ENCODE results near the gene TUBG1. TPM values are rescaled to one million over a fixed set of nuclear protein-coding genes. Genes with fewer than 3 reads are reported as not detected.

TUBG1 gene
- total RNA-seq, 1 experiment from 2014 or later: 139 TPM

DNA sequence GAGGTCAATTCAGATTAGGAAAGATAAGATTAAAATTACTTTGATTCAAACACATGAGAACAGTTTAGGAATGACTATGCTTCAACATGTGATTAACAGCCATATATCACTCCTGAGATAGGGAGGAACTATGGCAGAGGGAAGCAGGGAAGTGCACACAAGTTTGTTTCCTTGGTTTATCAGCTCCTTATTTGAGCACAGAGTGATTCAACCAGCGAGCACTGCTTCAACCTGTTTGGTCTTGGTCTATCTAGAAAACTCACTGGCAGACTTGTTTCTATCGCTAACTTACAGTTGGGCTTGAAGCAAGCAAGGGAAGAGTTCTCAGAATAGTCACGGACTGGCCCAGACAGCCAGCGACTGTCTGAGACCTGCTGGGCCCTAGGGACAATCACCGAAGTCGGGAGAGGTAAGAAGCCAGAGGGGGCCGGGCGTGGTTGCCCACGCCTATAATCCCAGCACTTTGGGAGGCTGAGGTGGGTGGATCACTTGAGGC lies 23.5 kb downstream of the TUBG1 start:
- no peak overlapping the region for H3K27ac ChIP-seq (ENCODE audit: low read depth, low read length)
- H2AFZ ChIP-seq (ENCODE audit: low read depth, low read length, poor library complexity, severe bottlenecking): no peak overlapping the region
- intact Hi-C loops (cut with micrococcal nuclease): no loop called here
- ATAC-seq (no peak), DNase-seq (ENCODE audit: low read depth, low spot score) (no peak)
- ChIA-PET CTCF (interaction anchor here (1.7 kb wide), 1 partner anchor 48 kb away, joined by 4 read pairs; no protein-coding TSS in a partner anchor), POLR2A (interaction anchor here (0.7 kb wide), 1 partner anchor 308 kb away, joined by 4 read pairs; no protein-coding TSS in a partner anchor), RAD21 (ENCODE audit: low non-redundant PET in 1 of 2, low total read pairs in 2 of 2, uncharacterized antibody in 2 of 2, unreplicated experiment in 2 of 2) (no interaction called here)
- no TSS peak for BruUV-seq (replicated peaks)
- no peak overlapping the region for H3K9ac ChIP-seq (ENCODE audit: low read length)
- H3K4me3 ChIP-seq (replicated peaks in 1 of 2; ENCODE audit: low read depth in 1 of 2, low read length in 2 of 2): no peak overlapping the region
- H3K36me3 ChIP-seq (ENCODE audit: control insufficient read depth in 1 of 2, insufficient read depth in 2 of 2, low read length in 2 of 2): no peaks in the 10 kb centered on the region
- H3K9me3 ChIP-seq (ENCODE audit: control insufficient read depth in 1 of 2, insufficient read depth in 1 of 2, low read depth in 1 of 2, low read length in 2 of 2): no peaks in the 10 kb centered on the region
- H3K9me2 ChIP-seq (ENCODE audit: insufficient read depth): no peaks in the 10 kb centered on the region
- TF ChIP-seq TCF7L2 (IDR thresholded peaks at IDR 0.05; ENCODE audit: borderline replicate concordance, extremely low read depth, insufficient read depth, insufficient read length) (no peak), CEBPB (IDR thresholded peaks at IDR 0.05; ENCODE audit: low read depth) (no peak)
- TF ChIP-seq, protein P1, sequence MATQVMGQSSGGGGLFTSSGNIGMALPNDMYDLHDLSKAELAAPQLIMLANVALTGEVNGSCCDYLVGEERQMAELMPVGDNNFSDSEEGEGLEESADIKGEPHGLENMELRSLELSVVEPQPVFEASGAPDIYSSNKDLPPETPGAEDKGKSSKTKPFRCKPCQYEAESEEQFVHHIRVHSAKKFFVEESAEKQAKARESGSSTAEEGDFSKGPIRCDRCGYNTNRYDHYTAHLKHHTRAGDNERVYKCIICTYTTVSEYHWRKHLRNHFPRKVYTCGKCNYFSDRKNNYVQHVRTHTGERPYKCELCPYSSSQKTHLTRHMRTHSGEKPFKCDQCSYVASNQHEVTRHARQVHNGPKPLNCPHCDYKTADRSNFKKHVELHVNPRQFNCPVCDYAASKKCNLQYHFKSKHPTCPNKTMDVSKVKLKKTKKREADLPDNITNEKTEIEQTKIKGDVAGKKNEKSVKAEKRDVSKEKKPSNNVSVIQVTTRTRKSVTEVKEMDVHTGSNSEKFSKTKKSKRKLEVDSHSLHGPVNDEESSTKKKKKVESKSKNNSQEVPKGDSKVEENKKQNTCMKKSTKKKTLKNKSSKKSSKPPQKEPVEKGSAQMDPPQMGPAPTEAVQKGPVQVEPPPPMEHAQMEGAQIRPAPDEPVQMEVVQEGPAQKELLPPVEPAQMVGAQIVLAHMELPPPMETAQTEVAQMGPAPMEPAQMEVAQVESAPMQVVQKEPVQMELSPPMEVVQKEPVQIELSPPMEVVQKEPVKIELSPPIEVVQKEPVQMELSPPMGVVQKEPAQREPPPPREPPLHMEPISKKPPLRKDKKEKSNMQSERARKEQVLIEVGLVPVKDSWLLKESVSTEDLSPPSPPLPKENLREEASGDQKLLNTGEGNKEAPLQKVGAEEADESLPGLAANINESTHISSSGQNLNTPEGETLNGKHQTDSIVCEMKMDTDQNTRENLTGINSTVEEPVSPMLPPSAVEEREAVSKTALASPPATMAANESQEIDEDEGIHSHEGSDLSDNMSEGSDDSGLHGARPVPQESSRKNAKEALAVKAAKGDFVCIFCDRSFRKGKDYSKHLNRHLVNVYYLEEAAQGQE (IDR thresholded peaks at IDR 0.05; ENCODE audit: low read depth): no peak
- no peaks in the 10 kb centered on the region for H3K27me3 ChIP-seq (ENCODE audit: insufficient read depth, low read length)
- no peaks in the 10 kb centered on the region for H3K4me1 ChIP-seq (ENCODE audit: control insufficient read depth in 1 of 2, insufficient read depth in 2 of 2, low read length in 2 of 2)
- H3K79me2 ChIP-seq (ENCODE audit: insufficient read depth, low read length): no peaks in the 10 kb centered on the region
- H4K20me1 ChIP-seq (ENCODE audit: insufficient read depth): no peaks in the 10 kb centered on the region
- H3K4me2 ChIP-seq (ENCODE audit: low read length): no peak overlapping the region

DNA sequence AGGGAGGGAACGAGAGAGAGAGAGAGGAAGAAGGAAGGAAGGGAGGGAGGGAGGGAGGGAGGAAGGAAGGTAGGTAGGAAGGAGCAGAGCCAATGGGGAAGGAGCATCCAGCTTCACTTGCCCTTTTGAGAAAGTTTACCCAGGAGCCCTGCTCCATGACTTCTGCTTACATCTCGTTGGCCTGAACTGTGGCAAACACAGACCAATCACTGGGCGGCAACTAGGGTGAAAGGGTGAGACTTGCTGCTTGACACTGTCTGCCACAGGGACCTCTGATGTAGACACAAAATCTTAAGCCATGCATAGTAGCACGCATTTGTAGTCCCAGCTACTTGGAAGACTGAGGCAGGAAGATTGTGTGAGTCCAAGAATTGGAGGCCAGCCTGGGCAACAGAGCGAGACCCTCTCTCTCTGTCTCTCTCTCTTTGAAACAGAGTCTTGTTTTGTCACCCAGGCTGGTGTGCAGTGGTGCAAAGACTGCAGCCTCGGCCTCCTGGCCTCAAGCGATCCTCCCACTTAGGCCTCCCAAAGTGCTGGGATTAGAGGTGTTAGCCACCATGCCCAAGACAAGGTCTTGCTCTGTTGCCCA lies 30.1 kb downstream of the TUBG1 start:
- no peak for ATAC-seq
- TF ChIP-seq SRF (IDR thresholded peaks at IDR 0.05; ENCODE audit: low read depth) (no peak), FOSL1 (IDR thresholded peaks at IDR 0.05; ENCODE audit: low read depth) (no peak), TCF7L2 (IDR thresholded peaks at IDR 0.05; ENCODE audit: borderline replicate concordance, extremely low read depth, insufficient read depth, insufficient read length) (no peak), EZH2 (IDR thresholded peaks at IDR 0.05) (no peak), ZNF274 (IDR thresholded peaks at IDR 0.05; ENCODE audit: low read depth, low read length) (no peak)
- TF ChIP-seq, protein P2, sequence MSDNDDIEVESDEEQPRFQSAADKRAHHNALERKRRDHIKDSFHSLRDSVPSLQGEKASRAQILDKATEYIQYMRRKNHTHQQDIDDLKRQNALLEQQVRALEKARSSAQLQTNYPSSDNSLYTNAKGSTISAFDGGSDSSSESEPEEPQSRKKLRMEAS (IDR thresholded peaks at IDR 0.05): no peak
- TF ChIP-seq, protein P3, sequence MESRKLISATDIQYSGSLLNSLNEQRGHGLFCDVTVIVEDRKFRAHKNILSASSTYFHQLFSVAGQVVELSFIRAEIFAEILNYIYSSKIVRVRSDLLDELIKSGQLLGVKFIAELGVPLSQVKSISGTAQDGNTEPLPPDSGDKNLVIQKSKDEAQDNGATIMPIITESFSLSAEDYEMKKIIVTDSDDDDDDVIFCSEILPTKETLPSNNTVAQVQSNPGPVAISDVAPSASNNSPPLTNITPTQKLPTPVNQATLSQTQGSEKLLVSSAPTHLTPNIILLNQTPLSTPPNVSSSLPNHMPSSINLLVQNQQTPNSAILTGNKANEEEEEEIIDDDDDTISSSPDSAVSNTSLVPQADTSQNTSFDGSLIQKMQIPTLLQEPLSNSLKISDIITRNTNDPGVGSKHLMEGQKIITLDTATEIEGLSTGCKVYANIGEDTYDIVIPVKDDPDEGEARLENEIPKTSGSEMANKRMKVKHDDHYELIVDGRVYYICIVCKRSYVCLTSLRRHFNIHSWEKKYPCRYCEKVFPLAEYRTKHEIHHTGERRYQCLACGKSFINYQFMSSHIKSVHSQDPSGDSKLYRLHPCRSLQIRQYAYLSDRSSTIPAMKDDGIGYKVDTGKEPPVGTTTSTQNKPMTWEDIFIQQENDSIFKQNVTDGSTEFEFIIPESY (IDR thresholded peaks at IDR 0.05; ENCODE audit: extremely low read depth, insufficient replicate concordance, low read length): no peak
- TF ChIP-seq, protein P4, sequence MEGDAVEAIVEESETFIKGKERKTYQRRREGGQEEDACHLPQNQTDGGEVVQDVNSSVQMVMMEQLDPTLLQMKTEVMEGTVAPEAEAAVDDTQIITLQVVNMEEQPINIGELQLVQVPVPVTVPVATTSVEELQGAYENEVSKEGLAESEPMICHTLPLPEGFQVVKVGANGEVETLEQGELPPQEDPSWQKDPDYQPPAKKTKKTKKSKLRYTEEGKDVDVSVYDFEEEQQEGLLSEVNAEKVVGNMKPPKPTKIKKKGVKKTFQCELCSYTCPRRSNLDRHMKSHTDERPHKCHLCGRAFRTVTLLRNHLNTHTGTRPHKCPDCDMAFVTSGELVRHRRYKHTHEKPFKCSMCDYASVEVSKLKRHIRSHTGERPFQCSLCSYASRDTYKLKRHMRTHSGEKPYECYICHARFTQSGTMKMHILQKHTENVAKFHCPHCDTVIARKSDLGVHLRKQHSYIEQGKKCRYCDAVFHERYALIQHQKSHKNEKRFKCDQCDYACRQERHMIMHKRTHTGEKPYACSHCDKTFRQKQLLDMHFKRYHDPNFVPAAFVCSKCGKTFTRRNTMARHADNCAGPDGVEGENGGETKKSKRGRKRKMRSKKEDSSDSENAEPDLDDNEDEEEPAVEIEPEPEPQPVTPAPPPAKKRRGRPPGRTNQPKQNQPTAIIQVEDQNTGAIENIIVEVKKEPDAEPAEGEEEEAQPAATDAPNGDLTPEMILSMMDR (IDR thresholded peaks at IDR 0.05 in 2 of 3, conservative IDR thresholded peaks at IDR 0.05 in 1 of 3; ENCODE audit: borderline replicate concordance in 1 of 3, insufficient read depth in 1 of 3, low read depth in 2 of 3, low read length in 2 of 3): no peak

More for the DNA sequence above, 30.1 kb downstream of the TUBG1 start:
- Histone ChIP-seq H3K9ac (ENCODE audit: low read length) (no peak overlapping the region), H2AFZ (ENCODE audit: low read depth, low read length, poor library complexity, severe bottlenecking) (no peak overlapping the region), H3K4me1 (ENCODE audit: control insufficient read depth in 1 of 2, insufficient read depth in 2 of 2, low read length in 2 of 2) (no peaks in the 10 kb centered on the region), H3K4me3 (replicated peaks in 1 of 2; ENCODE audit: low read depth in 1 of 2, low read length in 2 of 2) (no peak overlapping the region), H3K4me2 (ENCODE audit: low read length) (no peak overlapping the region), H3K27me3 (ENCODE audit: insufficient read depth, low read length) (no peaks in the 10 kb centered on the region), H3K9me2 (ENCODE audit: insufficient read depth) (no peaks in the 10 kb centered on the region), H3K36me3 (ENCODE audit: control insufficient read depth in 1 of 2, insufficient read depth in 2 of 2, low read length in 2 of 2) (no peaks in the 10 kb centered on the region), H4K20me1 (ENCODE audit: insufficient read depth) (no peaks in the 10 kb centered on the region), H3K9me3 (ENCODE audit: control insufficient read depth in 1 of 2, insufficient read depth in 1 of 2, low read depth in 1 of 2, low read length in 2 of 2) (no peaks in the 10 kb centered on the region), H3K27ac (ENCODE audit: low read depth, low read length) (no peak overlapping the region), H3K79me2 (ENCODE audit: insufficient read depth, low read length) (no peaks in the 10 kb centered on the region)
- POLR2A ChIA-PET: interaction anchor here (0.8 kb wide), 1 partner anchor 11 kb away, joined by 3 read pairs; no protein-coding TSS in a partner anchor
- BruUV-seq (replicated peaks): no TSS peak
- CTCF ChIA-PET: interaction anchor here (0.6 kb wide), 1 partner anchor 12 kb away, joined by 4 read pairs; no protein-coding TSS in a partner anchor
- no peak for DNase-seq (ENCODE audit: low read depth, low spot score)
- intact Hi-C loops (cut with micrococcal nuclease): no loop called here
- RAD21 ChIA-PET (ENCODE audit: low non-redundant PET in 1 of 2, low total read pairs in 2 of 2, uncharacterized antibody in 2 of 2, unreplicated experiment in 2 of 2): no interaction called here
